ENCODE data around the gene CNTN5.

Gene CNTN5

GRCh38 chr11:100396266-100396665 lies 1375.5 kb downstream of the CNTN5 start:
- no peak for DNase-seq (ENCODE audit: extremely low read depth in 1 of 2, low read depth in 1 of 2)

- DNase-seq (ENCODE audit: extremely low read depth in 1 of 2, low read depth in 1 of 2): no peak
Measured at GRCh38 chr11:100397401-100397800, 1376.7 kb downstream of the CNTN5 start.

- no peak for DNase-seq (ENCODE audit: extremely low read depth in 1 of 2, low read depth in 1 of 2)
Measured at GRCh38 chr11:100403816-100404215, 1383.1 kb downstream of the CNTN5 start.

GRCh38 chr11:100404907-100405306 lies 1384.2 kb downstream of the CNTN5 start:
- no peak for DNase-seq (ENCODE audit: extremely low read depth in 1 of 2, low read depth in 1 of 2)

Data from stimulated activated CD8-positive, alpha-beta memory T cell treated with anti-CD3 and anti-CD28 coated beads, Interleukin-7, amount 100 ng/mL, for 48 hours (primary cell).